Nephron progenitor cell (in vitro differentiated cells): ENCODE results near the gene DDX3X.

Source experiments
- DNase-seq: peaks from one replicate; pipeline ENCODE4 v3.0.0; 2021
- H3K27ac Mint-ChIP-seq: 2 replicates; pipeline ENCODE4 v1.8.0; 2021; ENCODE audit warnings: mild to moderate bottlenecking, moderate library complexity, mixed read lengths
- H3K27me3 Mint-ChIP-seq: 2 replicates; pipeline ENCODE4 v1.8.0; 2021; ENCODE audit warnings: mild to moderate bottlenecking, low read depth, mixed read lengths; ENCODE audit not compliant: poor library complexity
- H3K36me3 Mint-ChIP-seq: 2 replicates; pipeline ENCODE4 v1.8.0; 2021; ENCODE audit warnings: low read depth, mixed read lengths
- H3K4me1 Mint-ChIP-seq: 2 replicates; pipeline ENCODE4 v1.8.0; 2021; ENCODE audit warnings: mixed read lengths
- H3K4me3 Mint-ChIP-seq: 2 replicates; pipeline ENCODE4 v1.8.0; 2021; ENCODE audit warnings: mild to moderate bottlenecking, moderate library complexity, mixed read lengths
- H3K9me3 Mint-ChIP-seq: 2 replicates; pipeline ENCODE4 v1.8.0; 2021; ENCODE audit warnings: mild to moderate bottlenecking, moderate library complexity, mixed read lengths
- TF ChIP-seq, protein P1 (sequence below): fragments of 200-600 bp; sonication (generic); IDR thresholded peaks from 2 replicates; pipeline ENCODE4 v1.5.0; 2021; ENCODE audit warnings: antibody characterized with exemption

The DDX3X gene

GRCh38 chrX:41412261-41413081 lies 78.5 kb downstream of the DDX3X start:
- Mint-ChIP-seq H3K36me3 (no peaks in the 10 kb centered on the region), H3K27me3 (peaks cover 2% of the 10 kb centered on the region), H3K4me3 (no peak overlapping the region), H3K4me1 (no peaks in the 10 kb centered on the region), H3K9me3 (peaks cover 42% of the 10 kb centered on the region), H3K27ac (no peak overlapping the region)
- DNase-seq: no peak
- TF ChIP-seq, protein P1, sequence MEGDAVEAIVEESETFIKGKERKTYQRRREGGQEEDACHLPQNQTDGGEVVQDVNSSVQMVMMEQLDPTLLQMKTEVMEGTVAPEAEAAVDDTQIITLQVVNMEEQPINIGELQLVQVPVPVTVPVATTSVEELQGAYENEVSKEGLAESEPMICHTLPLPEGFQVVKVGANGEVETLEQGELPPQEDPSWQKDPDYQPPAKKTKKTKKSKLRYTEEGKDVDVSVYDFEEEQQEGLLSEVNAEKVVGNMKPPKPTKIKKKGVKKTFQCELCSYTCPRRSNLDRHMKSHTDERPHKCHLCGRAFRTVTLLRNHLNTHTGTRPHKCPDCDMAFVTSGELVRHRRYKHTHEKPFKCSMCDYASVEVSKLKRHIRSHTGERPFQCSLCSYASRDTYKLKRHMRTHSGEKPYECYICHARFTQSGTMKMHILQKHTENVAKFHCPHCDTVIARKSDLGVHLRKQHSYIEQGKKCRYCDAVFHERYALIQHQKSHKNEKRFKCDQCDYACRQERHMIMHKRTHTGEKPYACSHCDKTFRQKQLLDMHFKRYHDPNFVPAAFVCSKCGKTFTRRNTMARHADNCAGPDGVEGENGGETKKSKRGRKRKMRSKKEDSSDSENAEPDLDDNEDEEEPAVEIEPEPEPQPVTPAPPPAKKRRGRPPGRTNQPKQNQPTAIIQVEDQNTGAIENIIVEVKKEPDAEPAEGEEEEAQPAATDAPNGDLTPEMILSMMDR: no peak
